HG03354 (cell line): ENCODE measurements around the gene SAMD4A.

Experiments used
- ATAC-seq: cut with Tn5 transposase; IDR thresholded peaks from one replicate; pipeline ENCODE4 v1.9.1; 2021; ENCODE audit warnings: mild to moderate bottlenecking; ENCODE audit not compliant: unreplicated experiment, poor library complexity, severe bottlenecking

SAMD4A gene

GRCh38 chr14:54834081-54834480 is 267.2 kb downstream of the SAMD4A start:
- ATAC-seq = no peak

GRCh38 chr14:54834727-54835126 is 267.8 kb downstream of the SAMD4A start:
- no peak for ATAC-seq

GRCh38 chr14:54836231-54836630 is 269.3 kb downstream of the SAMD4A start:
- no peak for ATAC-seq

GRCh38 chr14:54837508-54838149 is 270.7 kb downstream of the SAMD4A start:
- ATAC-seq = no peak

- no peak for ATAC-seq
These were observed 272.1 kb downstream of the SAMD4A start for GRCh38 chr14:54838931-54839512.

GRCh38 chr14:54839701-54840119 is 272.8 kb downstream of the SAMD4A start:
- ATAC-seq = no peak

GRCh38 chr14:54840336-54840735 is 273.4 kb downstream of the SAMD4A start:
- no peak for ATAC-seq

- no peak for ATAC-seq
These were observed 273.9 kb downstream of the SAMD4A start for GRCh38 chr14:54840798-54841197.
